Cardiac septum (tissue), 1 donor: Measurements from ENCODE around the gene FAM234B. TPM values are rescaled to one million over a fixed set of nuclear protein-coding genes. Genes with fewer than 3 reads are reported as not detected.

Source experiments
- DNase-seq: peaks from one replicate; pipeline ENCODE4 v3.0.0-alpha.2; 2020; ENCODE audit warnings: low spot score
- intact Hi-C: fragments of 100-400 bp; cut with DNase I; formaldehyde crosslinking; loops from one replicate; pipeline ENCODE4 v1.14.0; 2022
- total RNA-seq: library from RNA; stranded (reverse); fragmentation: NEBNext Ultra II Directional; extraction: Animal tissue kit (Norgen Biotek cat#: 25700); gene quantifications from one replicate; pipeline ENCODE4 v1.2.1, GENCODE V29; 2021
- donor health status: DM: no; HTN: no; CAD: no.

FAM234B gene
- total RNA-seq, 1 donor from 2014 or later, result 1.6 TPM

- intact Hi-C loops, result no loop called here
- no peak for DNase-seq
Measured at GRCh38 chr12:13130981-13131380, 86.8 kb downstream of the FAM234B start.

Other genes starting within 250 kb of the FAM234B start
- 25.5 TPM for gene DDX47, start 231.0 kb upstream of the FAM234B start, total RNA-seq
- 0.78 TPM for gene GPRC5A, start 152.8 kb upstream of the FAM234B start, total RNA-seq
- not detected for gene GPRC5D, start 92.2 kb upstream of the FAM234B start, total RNA-seq
- gene HEBP1, start 44.1 kb upstream of the FAM234B start, total RNA-seq, result 44.3 TPM
- gene GSG1, start 59.3 kb downstream of the FAM234B start, total RNA-seq, result not detected
- 118 TPM for gene EMP1, start 152.3 kb downstream of the FAM234B start, total RNA-seq